Neural progenitor cell (in vitro differentiated cells): ENCODE results near the gene HHAT. TPM values are rescaled to one million over a fixed set of nuclear protein-coding genes. Genes with fewer than 3 reads are reported as not detected.

Experiments used
- DNase-seq: peaks from one replicate; pipeline ENCODE4 v3.0.0-alpha.2; 2016; ENCODE audit warnings: low spot score
- H2AFZ ChIP-seq: fragments of 200-600 bp; sonication (generic); replicated peaks from 2 replicates; pipeline ENCODE4 v1.6.1; 2016; ENCODE audit warnings: antibody characterized with exemption
- H3F3A ChIP-seq: fragments of 200-600 bp; sonication (generic); 2 replicates; pipeline ENCODE4 v1.6.1; 2016; ENCODE audit warnings: antibody characterized with exemption, low read depth
- H3K27ac ChIP-seq: fragments of 200-600 bp; sonication (generic); 2 replicates; pipeline ENCODE4 v1.5.1; 2016; ENCODE audit warnings: mild to moderate bottlenecking
- H3K27me3 ChIP-seq: fragments of 200-600 bp; sonication (generic); 2 replicates; pipeline ENCODE4 v1.6.1; 2016; ENCODE audit warnings: mild to moderate bottlenecking, moderate library complexity
- H3K36me3 ChIP-seq: fragments of 200-600 bp; sonication (generic); 2 replicates; pipeline ENCODE4 v1.5.1; 2016
- H3K4me1 ChIP-seq: fragments of 200-600 bp; sonication (generic); 2 replicates; pipeline ENCODE4 v1.6.1; 2016; ENCODE audit warnings: mixed run types
- H3K4me2 ChIP-seq: fragments of 200-600 bp; sonication (generic); 2 replicates; pipeline ENCODE4 v1.6.1; 2016
- H3K4me3 ChIP-seq: fragments of 200-600 bp; sonication (generic); 2 replicates; pipeline ENCODE4 v1.5.1; 2016
- H3K79me2 ChIP-seq: fragments of 200-600 bp; sonication (generic); 2 replicates; pipeline ENCODE4 v1.6.1; 2016; ENCODE audit warnings: low read depth
- H3K9ac ChIP-seq: fragments of 200-600 bp; sonication (generic); 2 replicates; pipeline ENCODE4 v1.6.1; 2016
- H3K9me3 ChIP-seq: fragments of 200-600 bp; sonication (generic); 2 replicates; pipeline ENCODE4 v1.5.1; 2016; ENCODE audit warnings: low read depth
- H4K20me1 ChIP-seq: fragments of 200-600 bp; sonication (generic); 2 replicates; pipeline ENCODE4 v1.6.1; 2016; ENCODE audit warnings: low read depth
- H3K27ac Mint-ChIP-seq: 3 replicates; pipeline ENCODE4 v1.8.0; 2021; ENCODE audit warnings: mixed read lengths
- H3K27me3 Mint-ChIP-seq: 2 replicates; pipeline ENCODE4 v1.8.0; 2022; ENCODE audit warnings: low read depth, mild to moderate bottlenecking, inconsistent platforms, moderate library complexity, mixed read lengths; ENCODE audit not compliant: insufficient read depth
- H3K36me3 Mint-ChIP-seq: 3 replicates; pipeline ENCODE4 v1.8.0; 2021; ENCODE audit warnings: mixed read lengths
- H3K4me1 Mint-ChIP-seq: 3 replicates; pipeline ENCODE4 v1.8.0; 2021; ENCODE audit warnings: mixed read lengths
- H3K4me3 Mint-ChIP-seq: 3 replicates; pipeline ENCODE4 v1.8.0; 2021; ENCODE audit warnings: mild to moderate bottlenecking, moderate library complexity, mixed read lengths
- H3K9me3 Mint-ChIP-seq: 3 replicates; pipeline ENCODE4 v1.8.0; 2020; ENCODE audit warnings: mixed read lengths
- EZH2 ChIP-seq: fragments of 200-600 bp; sonication (generic); IDR thresholded peaks from 2 replicates; pipeline ENCODE4 v1.6.1; 2017; ENCODE audit warnings: antibody characterized with exemption, mild to moderate bottlenecking, moderate library complexity
- EZH2phosphoT487 ChIP-seq: fragments of 200-600 bp; sonication (generic); IDR thresholded peaks from 2 replicates; pipeline ENCODE4 v1.6.1; 2017; ENCODE audit warnings: antibody characterized with exemption
- total RNA-seq: library from RNA; depleted of rRNA; stranded (reverse); fragments of >200 nt; gene quantifications from 2 replicates; pipeline ENCODE4 v1.2.3, GENCODE V29; 2015; ENCODE audit warnings: low replicate concordance
- TF ChIP-seq, protein P1 (sequence below): fragments of 200-600 bp; sonication (generic); IDR thresholded peaks from 2 replicates; pipeline ENCODE4 v1.5.1; 2017; ENCODE audit warnings: antibody characterized with exemption, mild to moderate bottlenecking

HHAT gene
- total RNA-seq, 1 donor from 2014 or later, result 10.3 TPM

DNA sequence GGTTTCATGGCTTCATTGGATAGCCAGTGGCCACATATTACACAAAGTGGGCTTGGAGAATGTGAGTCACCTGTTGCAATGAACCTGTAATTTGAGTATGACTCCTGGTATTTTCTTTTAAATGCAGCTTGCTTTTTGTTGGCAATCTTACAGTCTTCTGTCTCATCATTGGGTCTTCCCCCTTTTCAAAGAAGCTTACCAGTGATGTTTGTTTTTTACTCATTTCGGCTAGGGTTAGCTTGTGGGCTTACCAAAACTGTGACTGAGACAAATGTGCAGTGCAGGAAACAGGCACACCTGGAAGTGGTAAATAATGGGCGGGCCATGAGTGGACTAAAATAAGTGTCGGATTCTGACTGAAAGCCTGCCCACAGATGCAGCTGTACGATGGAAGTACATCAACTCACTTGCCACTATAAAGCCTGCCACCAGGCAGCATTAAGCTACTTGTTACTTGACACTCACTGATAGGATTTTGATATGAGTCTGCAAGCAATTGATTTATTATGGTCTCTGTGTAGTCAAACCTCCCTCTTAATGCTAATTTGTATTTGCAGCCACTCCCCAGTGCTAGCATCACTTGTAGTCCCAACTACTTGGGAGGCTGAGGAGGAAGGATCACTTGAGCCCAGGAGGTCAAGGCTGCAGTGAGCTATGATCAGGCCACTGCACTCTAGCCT lies 4.2 kb downstream of the HHAT start:
- TF ChIP-seq EZH2phosphoT487 (no peak), EZH2 (no peak)
- TF ChIP-seq, protein P1, sequence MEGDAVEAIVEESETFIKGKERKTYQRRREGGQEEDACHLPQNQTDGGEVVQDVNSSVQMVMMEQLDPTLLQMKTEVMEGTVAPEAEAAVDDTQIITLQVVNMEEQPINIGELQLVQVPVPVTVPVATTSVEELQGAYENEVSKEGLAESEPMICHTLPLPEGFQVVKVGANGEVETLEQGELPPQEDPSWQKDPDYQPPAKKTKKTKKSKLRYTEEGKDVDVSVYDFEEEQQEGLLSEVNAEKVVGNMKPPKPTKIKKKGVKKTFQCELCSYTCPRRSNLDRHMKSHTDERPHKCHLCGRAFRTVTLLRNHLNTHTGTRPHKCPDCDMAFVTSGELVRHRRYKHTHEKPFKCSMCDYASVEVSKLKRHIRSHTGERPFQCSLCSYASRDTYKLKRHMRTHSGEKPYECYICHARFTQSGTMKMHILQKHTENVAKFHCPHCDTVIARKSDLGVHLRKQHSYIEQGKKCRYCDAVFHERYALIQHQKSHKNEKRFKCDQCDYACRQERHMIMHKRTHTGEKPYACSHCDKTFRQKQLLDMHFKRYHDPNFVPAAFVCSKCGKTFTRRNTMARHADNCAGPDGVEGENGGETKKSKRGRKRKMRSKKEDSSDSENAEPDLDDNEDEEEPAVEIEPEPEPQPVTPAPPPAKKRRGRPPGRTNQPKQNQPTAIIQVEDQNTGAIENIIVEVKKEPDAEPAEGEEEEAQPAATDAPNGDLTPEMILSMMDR, result no peak
- H3K36me3 ChIP-seq, result no peaks in the 10 kb centered on the region
- no peak overlapping the region for H3K4me2 ChIP-seq
- H3K4me1 ChIP-seq, result peaks cover 12% of the 10 kb centered on the region
- no peaks in the 10 kb centered on the region for H4K20me1 ChIP-seq
- no peak overlapping the region for H3K9ac ChIP-seq
- peaks cover 56% of the 10 kb centered on the region for H3K27me3 ChIP-seq
- peaks cover 14% of the 10 kb centered on the region for H3K4me1 Mint-ChIP-seq
- H2AFZ ChIP-seq, result no peak overlapping the region
- no peak overlapping the region for H3K27ac ChIP-seq
- DNase-seq, result no peak
- H3K4me3 Mint-ChIP-seq, result no peak overlapping the region
- no peaks in the 10 kb centered on the region for H3K9me3 Mint-ChIP-seq
- H3K4me3 ChIP-seq, result no peak overlapping the region
- peaks cover under 1% of the 10 kb centered on the region for H3K27me3 Mint-ChIP-seq
- H3K79me2 ChIP-seq, result no peaks in the 10 kb centered on the region
- H3F3A ChIP-seq, result peaks cover 20% of the 10 kb centered on the region
- H3K36me3 Mint-ChIP-seq, result peaks cover 3% of the 10 kb centered on the region
- H3K27ac Mint-ChIP-seq, result peak overlapping the region; percentile 53
- H3K9me3 ChIP-seq, result no peaks in the 10 kb centered on the region

- no peaks in the 10 kb centered on the region for H3K27me3 Mint-ChIP-seq
Measured at GRCh38 chr1:210335001-210335400, 6.3 kb downstream of the HHAT start.

GRCh38 chr1:210336362-210336761 lies 7.7 kb downstream of the HHAT start:
- no peak overlapping the region for H3K9ac ChIP-seq
- no peaks in the 10 kb centered on the region for H3K4me1 ChIP-seq
- Mint-ChIP-seq H3K27me3 (no peaks in the 10 kb centered on the region), H3K4me1 (no peaks in the 10 kb centered on the region), H3K9me3 (no peaks in the 10 kb centered on the region), H3K27ac (no peak overlapping the region), H3K4me3 (no peak overlapping the region), H3K36me3 (no peaks in the 10 kb centered on the region)
- no peak overlapping the region for H3K4me2 ChIP-seq
- H3K27ac ChIP-seq, result no peak overlapping the region
- no peaks in the 10 kb centered on the region for H4K20me1 ChIP-seq
- TF ChIP-seq, protein P1, result no peak
- TF ChIP-seq EZH2 (no peak), EZH2phosphoT487 (no peak)
- no peak overlapping the region for H2AFZ ChIP-seq
- H3K36me3 ChIP-seq, result no peaks in the 10 kb centered on the region
- no peaks in the 10 kb centered on the region for H3K79me2 ChIP-seq
- no peak for DNase-seq
- no peak overlapping the region for H3K4me3 ChIP-seq
- H3F3A ChIP-seq, result no peaks in the 10 kb centered on the region
- peaks cover 34% of the 10 kb centered on the region for H3K27me3 ChIP-seq
- H3K9me3 ChIP-seq, result no peaks in the 10 kb centered on the region

More at GRCh38 chr1:210335001-210335400, 6.3 kb downstream of the HHAT start:
- TF ChIP-seq EZH2 (no peak), EZH2phosphoT487 (no peak)
- TF ChIP-seq, protein P1, result no peak
- Histone ChIP-seq H2AFZ (no peak overlapping the region), H3K4me3 (no peak overlapping the region), H3K27me3 (peaks cover 48% of the 10 kb centered on the region), H3K79me2 (no peaks in the 10 kb centered on the region), H3K4me1 (no peaks in the 10 kb centered on the region), H3K36me3 (no peaks in the 10 kb centered on the region), H3F3A (no peaks in the 10 kb centered on the region), H3K27ac (no peak overlapping the region), H3K9ac (no peak overlapping the region), H3K4me2 (no peak overlapping the region), H3K9me3 (no peaks in the 10 kb centered on the region), H4K20me1 (no peaks in the 10 kb centered on the region)
- no peak overlapping the region for H3K4me3 Mint-ChIP-seq
- peaks cover 3% of the 10 kb centered on the region for H3K36me3 Mint-ChIP-seq
- DNase-seq, result no peak
- H3K9me3 Mint-ChIP-seq, result no peaks in the 10 kb centered on the region
- H3K4me1 Mint-ChIP-seq, result peaks cover 2% of the 10 kb centered on the region
- H3K27ac Mint-ChIP-seq, result no peak overlapping the region
